Stomach smooth muscle (tissue), 2 donors: ENCODE results near the gene SPRR1B.

Source experiments
- H3K27ac ChIP-seq: one replicate; pipeline ENCODE4 v1.7.0; 2013; ENCODE audit warnings: mild to moderate bottlenecking, low read length, inconsistent platforms
- H3K27me3 ChIP-seq, 2 donors: one replicate each; pipeline ENCODE4 v1.7.0; 2013; ENCODE audit warnings: low read length in 2 of 2; ENCODE audit not compliant: insufficient read depth in 2 of 2, control insufficient read depth in 1 of 2
- H3K36me3 ChIP-seq, 2 donors: one replicate each; pipeline ENCODE4 v1.7.0; 2013; ENCODE audit warnings: low read length in 2 of 2; ENCODE audit not compliant: control insufficient read depth in 2 of 2, insufficient read depth in 2 of 2
- H3K4me1 ChIP-seq: one replicate; pipeline ENCODE4 v1.7.0; 2013; ENCODE audit warnings: low read length; ENCODE audit not compliant: control insufficient read depth, insufficient read depth
- H3K4me3 ChIP-seq, 2 donors: one replicate each; pipeline ENCODE4 v1.7.0; 2013; ENCODE audit warnings: low read length in 2 of 2
- H3K9ac ChIP-seq, 2 donors: one replicate each; pipeline ENCODE4 v1.7.0; 2013; ENCODE audit warnings: low read length in 2 of 2, mild to moderate bottlenecking in 1 of 2
- H3K9me3 ChIP-seq, 2 donors: one replicate each; pipeline ENCODE4 v1.7.0; 2013; ENCODE audit warnings: low read length in 2 of 2; ENCODE audit not compliant: control insufficient read depth in 2 of 2
- donor health status: healthy.
- donor health status: Pancreatic carcinoma.

Gene SPRR1B, protein sequence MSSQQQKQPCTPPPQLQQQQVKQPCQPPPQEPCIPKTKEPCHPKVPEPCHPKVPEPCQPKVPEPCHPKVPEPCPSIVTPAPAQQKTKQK

DNA sequence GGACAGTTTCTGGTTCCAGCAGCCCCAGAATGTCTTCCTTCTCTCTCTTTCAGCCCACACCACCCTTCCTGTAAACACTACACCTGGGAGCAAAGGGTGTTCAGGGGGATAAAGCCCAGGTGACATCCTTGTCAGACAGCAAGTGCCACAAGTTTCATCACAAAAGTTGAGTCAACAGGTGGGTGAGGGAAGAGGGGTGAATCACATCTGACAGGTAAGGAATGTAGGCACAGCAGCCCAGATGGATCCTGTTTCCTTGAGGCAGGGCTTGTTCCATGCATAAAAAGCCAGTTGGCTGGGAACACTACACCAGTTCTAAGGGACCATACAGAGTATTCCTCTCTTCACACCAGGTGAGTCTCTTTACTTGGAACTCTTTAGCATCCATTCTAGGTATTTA lies at the start of gene SPRR1B:
SPRR1B (plus strand) TSS at position 309 of the 400 bp plus-strand sequence. CDS start 1,143 bp downstream, outside the sequence.
- H3K27ac ChIP-seq = no peak within 1 kb of the TSS
- no peak within 1 kb of the TSS for H3K4me3 ChIP-seq
- no peaks in the 10 kb centered on the region for H3K27me3 ChIP-seq
- no peaks in the 10 kb centered on the region for H3K9me3 ChIP-seq
- no peaks in the 10 kb centered on the region for H3K36me3 ChIP-seq
- no peaks in the 10 kb centered on the region for H3K4me1 ChIP-seq
- H3K9ac ChIP-seq = no peak within 1 kb of the TSS

DNA sequence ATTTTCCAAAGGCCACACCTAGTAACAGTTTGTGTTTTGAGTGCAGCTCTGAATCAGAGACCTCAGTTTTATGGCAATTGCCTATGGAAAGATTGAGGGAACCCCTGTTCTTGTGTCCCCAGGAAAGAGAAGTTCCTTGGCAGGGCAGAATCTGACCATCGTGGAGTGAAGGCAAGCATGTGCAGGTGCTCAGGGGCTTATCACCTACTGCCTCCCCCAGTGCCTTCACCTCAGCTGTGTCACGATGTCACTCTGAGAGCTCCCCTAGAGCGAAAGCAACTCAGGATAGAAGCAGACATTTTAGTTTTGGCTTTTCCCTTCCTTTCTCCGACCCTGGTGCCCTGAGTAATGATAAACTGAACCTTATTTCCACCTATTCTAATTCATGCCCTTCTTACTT lies 48.9 kb upstream of the SPRR1B start:
- no peaks in the 10 kb centered on the region for H3K27me3 ChIP-seq
- no peaks in the 10 kb centered on the region for H3K36me3 ChIP-seq
- no peak overlapping the region for H3K4me3 ChIP-seq
- no peaks in the 10 kb centered on the region for H3K9me3 ChIP-seq
- H3K9ac ChIP-seq = no peak overlapping the region
- H3K4me1 ChIP-seq = no peaks in the 10 kb centered on the region
- no peak overlapping the region for H3K27ac ChIP-seq

DNA sequence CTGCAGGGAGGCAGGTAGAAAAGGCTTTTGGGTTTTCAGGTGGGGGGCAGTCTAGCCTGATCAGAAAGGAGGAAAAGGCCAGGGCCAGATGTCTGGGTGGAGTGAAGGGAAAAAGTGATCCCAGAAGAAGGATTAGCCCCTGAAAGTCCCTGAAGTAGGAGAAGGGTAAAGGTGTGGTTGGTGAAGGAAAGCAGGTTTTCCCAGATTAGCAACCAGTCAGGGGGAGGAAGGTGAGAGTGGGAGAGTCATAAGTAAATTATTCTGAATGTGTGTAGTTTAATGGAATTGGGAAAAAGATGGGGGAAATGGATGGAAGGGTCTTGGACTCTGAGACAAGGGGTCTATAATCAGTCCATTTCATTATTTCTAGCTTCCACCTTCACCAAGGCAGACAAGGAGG lies 47.8 kb upstream of the SPRR1B start:
- Histone ChIP-seq H3K27ac (no peak overlapping the region), H3K36me3 (no peaks in the 10 kb centered on the region), H3K9me3 (no peaks in the 10 kb centered on the region), H3K9ac (no peak overlapping the region), H3K4me3 (no peak overlapping the region), H3K4me1 (no peaks in the 10 kb centered on the region), H3K27me3 (no peaks in the 10 kb centered on the region)

GRCh38 chr1:152983743-152984142 lies 47.3 kb upstream of the SPRR1B start, which contains the start of gene SPRR1A:
Gene SPRR1A (plus strand): TSS chr1:152984081. CDS start chr1:152985231, 1,150 bp downstream.
- Histone ChIP-seq H3K9ac (no peak within 1 kb of the TSS), H3K4me1 (no peaks in the 10 kb centered on the region), H3K4me3 (no peak within 1 kb of the TSS), H3K36me3 (no peaks in the 10 kb centered on the region), H3K27ac (no peak within 1 kb of the TSS), H3K9me3 (no peaks in the 10 kb centered on the region), H3K27me3 (no peaks in the 10 kb centered on the region)

GRCh38 chr1:152986578-152986977 lies 44.4 kb upstream of the SPRR1B start:
- Histone ChIP-seq H3K9me3 (no peaks in the 10 kb centered on the region), H3K4me3 (no peak overlapping the region), H3K36me3 (no peaks in the 10 kb centered on the region), H3K4me1 (no peaks in the 10 kb centered on the region), H3K27me3 (no peaks in the 10 kb centered on the region), H3K27ac (no peak overlapping the region), H3K9ac (no peak overlapping the region)

DNA sequence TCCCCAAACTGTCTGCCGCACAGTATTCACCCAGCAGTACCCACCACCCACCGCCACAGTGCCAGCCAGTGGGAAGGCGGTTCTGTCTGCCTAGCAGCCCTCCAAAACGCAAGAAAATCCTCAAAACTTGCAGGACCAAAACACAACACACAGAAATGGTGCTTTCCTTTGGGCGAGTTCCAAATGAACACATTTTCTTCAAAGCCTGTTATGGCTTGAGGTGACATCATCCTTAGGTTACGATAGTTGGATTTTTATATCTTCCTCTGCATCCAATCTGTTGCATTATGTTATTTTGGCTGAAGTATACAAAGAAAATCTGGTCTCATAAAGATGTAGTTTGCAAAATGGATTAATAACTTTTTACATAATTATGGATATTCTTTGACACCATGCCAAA lies 37.8 kb upstream of the SPRR1B start:
- no peak overlapping the region for H3K4me3 ChIP-seq
- no peaks in the 10 kb centered on the region for H3K4me1 ChIP-seq
- H3K27me3 ChIP-seq = no peaks in the 10 kb centered on the region
- H3K27ac ChIP-seq = no peak overlapping the region
- no peaks in the 10 kb centered on the region for H3K36me3 ChIP-seq
- peaks cover 0 to 4% of the 10 kb centered on the region in 2 donors for H3K9me3 ChIP-seq
- H3K9ac ChIP-seq = no peak overlapping the region

GRCh38 chr1:152995842-152996241 lies 35.2 kb upstream of the SPRR1B start:
- Histone ChIP-seq H3K9ac (no peak overlapping the region), H3K4me1 (no peaks in the 10 kb centered on the region), H3K27ac (no peak overlapping the region), H3K4me3 (no peak overlapping the region), H3K9me3 (peaks cover 0 to 4% of the 10 kb centered on the region in 2 donors), H3K27me3 (peaks cover 0 to 1% of the 10 kb centered on the region in 2 donors), H3K36me3 (no peaks in the 10 kb centered on the region)

DNA sequence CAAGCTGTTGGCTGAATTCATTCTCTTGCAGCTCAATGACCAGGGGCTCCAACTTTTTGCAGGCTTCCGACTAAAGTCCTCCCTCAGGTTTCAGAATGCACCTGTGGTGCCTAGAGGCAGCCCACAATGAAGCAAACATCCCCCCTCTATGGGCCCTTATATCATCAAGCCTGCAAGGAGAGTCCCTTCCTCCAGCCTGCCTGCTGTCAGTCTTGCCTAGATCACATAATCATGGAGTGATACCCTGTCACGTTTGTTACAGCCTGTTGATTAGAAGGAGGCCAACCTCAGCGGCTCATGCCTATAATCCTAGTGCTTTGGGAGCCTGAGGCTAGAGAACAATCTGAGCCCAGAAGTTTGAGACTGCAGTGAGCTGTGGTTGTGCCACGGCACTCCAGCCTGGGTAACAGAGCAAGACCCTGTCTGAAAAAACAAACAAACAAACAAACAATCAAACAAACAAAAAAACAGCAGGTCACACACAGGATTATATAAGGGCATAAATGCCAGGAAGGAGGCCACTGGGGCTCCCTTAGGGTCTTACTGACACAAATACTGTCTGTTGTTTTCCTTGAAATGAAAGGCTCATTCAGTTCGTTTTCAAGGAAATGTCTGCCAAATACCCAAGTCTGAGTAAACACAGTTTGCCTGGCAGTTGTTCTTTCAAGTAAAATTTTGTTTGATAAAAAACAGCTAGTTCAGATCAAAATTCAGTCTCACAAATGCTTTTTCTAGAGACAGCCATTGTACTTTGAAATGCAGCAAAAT lies 34.2 kb upstream of the SPRR1B start:
- peaks cover 0 to 4% of the 10 kb centered on the region in 2 donors for H3K9me3 ChIP-seq
- no peaks in the 10 kb centered on the region for H3K4me1 ChIP-seq
- H3K4me3 ChIP-seq = no peak overlapping the region
- no peak overlapping the region for H3K27ac ChIP-seq
- no peak overlapping the region for H3K9ac ChIP-seq
- H3K36me3 ChIP-seq = no peaks in the 10 kb centered on the region
- peaks cover 0 to 2% of the 10 kb centered on the region in 2 donors for H3K27me3 ChIP-seq

DNA sequence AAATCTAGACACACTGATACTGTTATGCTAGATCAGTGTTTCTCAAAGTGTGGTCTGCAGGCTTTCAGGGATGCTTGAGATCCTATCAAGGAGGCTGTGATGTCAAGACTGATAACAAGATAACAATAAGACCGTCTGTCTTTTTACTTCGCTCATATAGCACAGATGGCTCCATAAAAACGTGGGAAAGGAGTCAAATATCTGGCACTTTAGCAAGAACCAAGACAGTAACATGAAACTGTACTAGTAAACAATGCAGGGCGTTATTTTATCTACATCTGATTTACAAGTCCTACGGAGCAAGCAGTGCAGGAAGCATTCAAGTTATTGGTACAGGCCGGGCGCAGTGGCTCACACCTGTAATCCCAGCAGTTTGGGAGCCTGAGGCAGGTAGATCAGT lies 33.1 kb upstream of the SPRR1B start:
- peaks cover 0 to 4% of the 10 kb centered on the region in 2 donors for H3K9me3 ChIP-seq
- no peak overlapping the region for H3K27ac ChIP-seq
- no peak overlapping the region for H3K4me3 ChIP-seq
- no peaks in the 10 kb centered on the region for H3K4me1 ChIP-seq
- H3K9ac ChIP-seq = no peak overlapping the region
- H3K36me3 ChIP-seq = no peaks in the 10 kb centered on the region
- peaks cover 0 to 2% of the 10 kb centered on the region in 2 donors for H3K27me3 ChIP-seq

DNA sequence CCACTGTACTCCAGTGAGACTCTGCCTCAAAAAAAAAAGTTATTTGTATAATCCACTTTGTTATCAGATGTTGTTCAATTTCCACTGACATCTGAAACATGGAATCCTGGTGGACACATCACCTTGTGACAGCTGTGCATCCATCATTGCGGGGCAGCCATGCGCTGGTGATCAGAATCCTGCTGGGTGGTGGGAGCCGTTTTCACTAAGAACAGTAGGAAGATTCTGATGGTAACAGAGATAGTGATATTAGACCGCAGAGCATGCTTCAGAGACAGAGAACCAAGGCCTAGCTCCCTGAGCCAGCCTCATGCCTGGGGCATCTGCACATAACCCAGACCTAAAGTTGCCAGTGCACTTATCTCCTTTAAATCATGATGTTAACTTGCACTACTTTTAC lies 32.5 kb upstream of the SPRR1B start:
- Histone ChIP-seq H3K9me3 (peaks cover 0 to 4% of the 10 kb centered on the region in 2 donors), H3K4me1 (no peaks in the 10 kb centered on the region), H3K4me3 (no peak overlapping the region), H3K36me3 (no peaks in the 10 kb centered on the region), H3K27ac (no peak overlapping the region), H3K27me3 (peaks cover 0 to 2% of the 10 kb centered on the region in 2 donors), H3K9ac (no peak overlapping the region)

DNA sequence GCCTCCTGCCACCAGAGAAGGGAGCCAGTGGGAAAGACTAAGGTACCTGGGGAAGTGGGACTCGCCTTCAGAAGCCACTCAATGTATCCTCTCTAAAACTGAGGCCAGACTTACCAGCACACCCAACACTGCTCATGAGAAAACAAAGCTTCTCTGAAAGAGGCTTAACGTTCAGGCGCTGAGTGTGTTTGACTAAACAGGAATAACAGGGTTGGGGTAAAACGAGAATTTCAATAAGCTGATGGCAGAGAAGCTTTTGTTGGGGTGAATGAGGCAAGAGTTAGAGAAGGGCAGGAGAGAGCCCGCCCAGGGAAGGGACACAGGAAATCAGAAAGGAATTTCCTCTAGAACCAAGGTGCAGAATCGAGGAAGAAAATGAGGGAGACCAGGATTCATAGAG lies 31.2 kb upstream of the SPRR1B start:
- H3K9ac ChIP-seq = no peak overlapping the region
- H3K4me1 ChIP-seq = no peaks in the 10 kb centered on the region
- H3K36me3 ChIP-seq = no peaks in the 10 kb centered on the region
- H3K27me3 ChIP-seq = peaks cover 0 to 2% of the 10 kb centered on the region in 2 donors
- peaks cover 0 to 4% of the 10 kb centered on the region in 2 donors for H3K9me3 ChIP-seq
- H3K4me3 ChIP-seq = no peak overlapping the region
- no peak overlapping the region for H3K27ac ChIP-seq
